ENCODE results near the gene TNC.

The TNC gene

DNA sequence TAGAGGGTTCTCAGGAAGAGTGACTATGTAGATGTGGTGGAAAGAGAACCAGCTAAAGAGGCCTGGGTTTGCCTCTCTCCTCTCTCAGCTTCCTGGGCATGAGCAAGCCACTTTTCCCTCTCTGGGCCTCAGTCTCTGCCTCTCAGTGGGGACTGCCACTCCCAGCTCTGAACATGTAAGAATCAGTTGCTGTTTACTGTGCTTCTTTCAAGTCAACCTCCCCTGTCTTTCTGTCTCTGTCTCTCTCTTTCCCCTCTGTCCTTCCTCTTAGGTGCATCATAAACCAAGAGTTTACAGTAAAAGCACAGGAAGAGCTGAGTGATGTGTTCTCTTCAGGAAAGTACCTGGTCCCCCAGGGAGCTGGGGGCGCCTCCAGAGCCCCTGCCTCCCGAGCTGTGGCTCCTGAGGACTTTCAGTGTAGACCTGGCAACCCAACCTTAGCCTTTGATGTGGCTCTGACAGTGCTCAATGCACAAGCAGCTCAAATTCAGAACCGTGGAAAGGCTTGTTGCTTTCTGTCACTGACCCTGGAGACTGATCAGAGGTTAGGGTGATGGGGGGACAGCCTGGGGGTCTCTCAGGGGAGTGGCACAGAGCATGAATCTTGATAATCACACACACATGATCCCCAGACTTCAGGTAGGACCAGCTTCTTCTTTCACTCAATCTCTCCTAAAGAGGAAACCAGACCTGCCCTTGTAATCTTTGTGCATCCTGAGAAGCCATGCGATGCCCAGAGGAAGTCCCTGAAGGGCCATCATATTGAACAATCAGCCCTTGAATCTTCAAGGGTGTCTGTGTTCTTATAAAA, 128.2 kb downstream of the TNC start:
- H3K4me1 ChIP-seq (ENCODE audit: insufficient read depth, poor library complexity, severe bottlenecking): no peaks in the 10 kb centered on the region
- no peak for DNase-seq (ENCODE audit: low spot score)
- no peak overlapping the region for H3K27ac ChIP-seq (ENCODE audit: poor library complexity, severe bottlenecking)
- no peaks in the 10 kb centered on the region for H3K36me3 ChIP-seq (ENCODE audit: low read depth)
- no peak overlapping the region for H3K4me3 ChIP-seq (ENCODE audit: severe bottlenecking)
- no peaks in the 10 kb centered on the region for H3K9me3 ChIP-seq (ENCODE audit: severe bottlenecking)
- no peak for ATAC-seq (ENCODE audit: low read depth)
- TF ChIP-seq, protein P1, sequence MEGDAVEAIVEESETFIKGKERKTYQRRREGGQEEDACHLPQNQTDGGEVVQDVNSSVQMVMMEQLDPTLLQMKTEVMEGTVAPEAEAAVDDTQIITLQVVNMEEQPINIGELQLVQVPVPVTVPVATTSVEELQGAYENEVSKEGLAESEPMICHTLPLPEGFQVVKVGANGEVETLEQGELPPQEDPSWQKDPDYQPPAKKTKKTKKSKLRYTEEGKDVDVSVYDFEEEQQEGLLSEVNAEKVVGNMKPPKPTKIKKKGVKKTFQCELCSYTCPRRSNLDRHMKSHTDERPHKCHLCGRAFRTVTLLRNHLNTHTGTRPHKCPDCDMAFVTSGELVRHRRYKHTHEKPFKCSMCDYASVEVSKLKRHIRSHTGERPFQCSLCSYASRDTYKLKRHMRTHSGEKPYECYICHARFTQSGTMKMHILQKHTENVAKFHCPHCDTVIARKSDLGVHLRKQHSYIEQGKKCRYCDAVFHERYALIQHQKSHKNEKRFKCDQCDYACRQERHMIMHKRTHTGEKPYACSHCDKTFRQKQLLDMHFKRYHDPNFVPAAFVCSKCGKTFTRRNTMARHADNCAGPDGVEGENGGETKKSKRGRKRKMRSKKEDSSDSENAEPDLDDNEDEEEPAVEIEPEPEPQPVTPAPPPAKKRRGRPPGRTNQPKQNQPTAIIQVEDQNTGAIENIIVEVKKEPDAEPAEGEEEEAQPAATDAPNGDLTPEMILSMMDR (IDR thresholded peaks at IDR 0.05; ENCODE audit: poor library complexity, severe bottlenecking): no peak
- H3K27me3 ChIP-seq (ENCODE audit: insufficient read depth, poor library complexity, severe bottlenecking): no peaks in the 10 kb centered on the region

DNA sequence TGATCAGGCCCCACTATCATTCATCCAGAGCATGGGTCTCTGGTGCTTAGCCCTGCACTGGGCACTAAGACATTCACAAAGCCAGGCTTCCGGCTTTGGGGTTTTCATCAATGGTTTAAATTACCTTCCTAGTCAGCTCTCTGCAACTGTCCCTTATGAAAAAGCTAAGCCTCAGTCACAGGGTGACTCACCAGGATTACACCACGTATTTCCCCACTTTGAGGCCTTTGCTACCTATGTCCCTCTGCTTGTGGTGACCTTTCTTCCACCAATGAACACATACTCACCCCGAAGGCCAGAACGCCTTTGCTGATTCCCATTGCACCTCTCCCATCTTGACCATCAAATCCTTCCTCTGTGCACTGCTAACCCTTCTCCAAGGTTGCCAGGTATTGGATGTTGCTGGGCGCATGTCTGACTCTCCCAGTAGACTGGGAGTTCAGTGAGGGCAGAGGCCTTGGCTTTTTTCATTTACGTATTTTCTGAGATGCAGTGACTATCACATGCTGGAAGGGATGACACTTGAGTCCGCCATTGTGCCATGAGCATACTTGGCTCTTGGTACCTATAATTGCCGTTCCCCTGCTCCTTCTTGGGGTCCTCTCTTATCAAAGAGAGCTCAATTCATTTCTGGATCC, 128.9 kb downstream of the TNC start:
- Histone ChIP-seq H3K27me3 (ENCODE audit: insufficient read depth, poor library complexity, severe bottlenecking) (no peaks in the 10 kb centered on the region), H3K9me3 (ENCODE audit: severe bottlenecking) (no peaks in the 10 kb centered on the region), H3K36me3 (ENCODE audit: low read depth) (no peaks in the 10 kb centered on the region), H3K4me1 (ENCODE audit: insufficient read depth, poor library complexity, severe bottlenecking) (no peaks in the 10 kb centered on the region), H3K4me3 (ENCODE audit: severe bottlenecking) (no peak overlapping the region), H3K27ac (ENCODE audit: poor library complexity, severe bottlenecking) (no peak overlapping the region)
- DNase-seq (ENCODE audit: low spot score) (no peak), ATAC-seq (ENCODE audit: low read depth) (peak; percentile 44; the same call in 1 of the 3 replicates)
- TF ChIP-seq, protein P1 (IDR thresholded peaks at IDR 0.05; ENCODE audit: poor library complexity, severe bottlenecking): no peak

DNA sequence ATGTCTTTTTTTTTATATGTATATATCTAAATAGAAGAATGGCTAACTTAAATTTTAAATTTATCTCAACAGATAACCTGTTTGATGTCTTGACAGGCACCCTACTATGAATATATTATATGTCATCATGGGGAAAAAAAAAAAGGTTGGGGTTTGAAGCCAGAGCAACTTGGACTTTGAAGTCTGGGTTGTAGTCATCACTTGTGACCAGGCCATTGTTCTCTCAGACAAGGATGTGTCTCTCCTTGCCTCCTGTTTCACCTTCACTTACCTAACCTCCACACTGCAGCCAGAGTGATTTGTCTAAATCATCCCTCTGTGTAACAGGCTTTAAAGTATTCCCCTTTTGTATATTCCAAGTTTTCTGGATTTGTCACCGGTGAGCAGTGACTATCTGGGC, 130.8 kb downstream of the TNC start:
- DNase-seq (ENCODE audit: low spot score): no peak

DNA sequence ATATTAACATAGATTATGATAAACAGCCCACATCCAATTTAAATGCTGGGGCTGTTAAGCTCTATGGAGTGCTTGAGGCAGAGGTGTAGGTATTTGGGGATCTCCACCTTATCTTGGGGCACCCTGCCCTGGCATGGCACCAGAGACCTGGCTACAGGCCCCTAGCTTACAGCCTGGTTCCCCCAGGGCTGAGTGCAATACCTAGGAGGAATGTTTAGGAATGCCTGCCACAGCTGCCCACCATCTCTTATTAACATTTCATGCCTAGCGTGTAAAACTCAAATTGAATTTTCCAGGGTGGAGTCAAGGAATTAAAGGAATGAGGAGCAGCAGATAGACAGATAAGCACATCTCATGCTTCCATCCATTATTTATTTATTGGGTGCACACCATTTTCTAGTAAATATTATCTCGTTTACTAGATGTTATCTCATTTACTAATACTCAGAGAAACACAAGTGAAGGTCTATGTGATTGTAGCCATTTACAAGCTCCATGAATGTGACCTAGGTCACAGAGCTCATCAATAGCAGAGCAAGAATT, 131.9 kb downstream of the TNC start:
- Histone ChIP-seq H3K4me3 (ENCODE audit: severe bottlenecking) (no peak overlapping the region), H3K27ac (ENCODE audit: poor library complexity, severe bottlenecking) (no peak overlapping the region), H3K27me3 (ENCODE audit: insufficient read depth, poor library complexity, severe bottlenecking) (no peaks in the 10 kb centered on the region), H3K4me1 (ENCODE audit: insufficient read depth, poor library complexity, severe bottlenecking) (no peaks in the 10 kb centered on the region), H3K36me3 (ENCODE audit: low read depth) (no peaks in the 10 kb centered on the region), H3K9me3 (ENCODE audit: severe bottlenecking) (no peaks in the 10 kb centered on the region)
- TF ChIP-seq, protein P1 (IDR thresholded peaks at IDR 0.05; ENCODE audit: poor library complexity, severe bottlenecking): no peak
- ATAC-seq (ENCODE audit: low read depth): no peak
- no peak for DNase-seq (ENCODE audit: low spot score)

More for the DNA sequence above, 130.8 kb downstream of the TNC start:
- Histone ChIP-seq H3K36me3 (ENCODE audit: low read depth) (no peaks in the 10 kb centered on the region), H3K4me3 (ENCODE audit: severe bottlenecking) (no peak overlapping the region), H3K27ac (ENCODE audit: poor library complexity, severe bottlenecking) (no peak overlapping the region), H3K4me1 (ENCODE audit: insufficient read depth, poor library complexity, severe bottlenecking) (no peaks in the 10 kb centered on the region), H3K27me3 (ENCODE audit: insufficient read depth, poor library complexity, severe bottlenecking) (no peaks in the 10 kb centered on the region), H3K9me3 (ENCODE audit: severe bottlenecking) (no peaks in the 10 kb centered on the region)
- TF ChIP-seq, protein P1 (IDR thresholded peaks at IDR 0.05; ENCODE audit: poor library complexity, severe bottlenecking): no peak
- ATAC-seq (ENCODE audit: low read depth): no peak
